ENCODE data around the gene RPRD1B.

RPRD1B gene

DNA sequence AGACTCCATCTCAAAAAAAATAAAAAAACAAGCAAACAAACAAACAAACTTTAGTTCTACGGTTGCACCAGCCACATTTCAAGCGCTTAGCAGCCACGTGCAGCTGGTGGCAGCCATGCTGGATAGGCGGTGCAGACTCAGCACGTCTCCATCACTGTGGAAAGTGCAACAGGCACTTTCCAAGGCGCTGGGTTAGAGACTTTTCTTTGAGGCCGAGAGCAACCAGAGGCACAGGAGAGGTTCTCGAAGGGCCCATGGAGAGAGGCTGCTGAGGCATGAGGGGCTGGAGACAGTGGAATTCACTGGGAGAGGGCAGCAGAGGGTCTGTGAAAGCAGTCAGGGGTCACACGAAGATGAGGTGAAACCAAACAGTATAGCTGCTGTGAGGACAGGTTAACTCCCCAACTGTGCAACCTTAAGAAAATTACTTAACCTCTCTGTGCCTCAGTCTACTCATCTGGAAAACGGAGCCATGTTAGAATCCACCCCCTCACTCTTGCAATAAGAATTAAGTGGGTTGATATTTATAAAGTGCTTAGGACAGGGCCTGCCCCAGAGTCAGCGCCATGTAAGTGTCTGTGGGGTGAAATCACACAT, 104.0 kb downstream of the RPRD1B start:
- no peak for DNase-seq

DNA sequence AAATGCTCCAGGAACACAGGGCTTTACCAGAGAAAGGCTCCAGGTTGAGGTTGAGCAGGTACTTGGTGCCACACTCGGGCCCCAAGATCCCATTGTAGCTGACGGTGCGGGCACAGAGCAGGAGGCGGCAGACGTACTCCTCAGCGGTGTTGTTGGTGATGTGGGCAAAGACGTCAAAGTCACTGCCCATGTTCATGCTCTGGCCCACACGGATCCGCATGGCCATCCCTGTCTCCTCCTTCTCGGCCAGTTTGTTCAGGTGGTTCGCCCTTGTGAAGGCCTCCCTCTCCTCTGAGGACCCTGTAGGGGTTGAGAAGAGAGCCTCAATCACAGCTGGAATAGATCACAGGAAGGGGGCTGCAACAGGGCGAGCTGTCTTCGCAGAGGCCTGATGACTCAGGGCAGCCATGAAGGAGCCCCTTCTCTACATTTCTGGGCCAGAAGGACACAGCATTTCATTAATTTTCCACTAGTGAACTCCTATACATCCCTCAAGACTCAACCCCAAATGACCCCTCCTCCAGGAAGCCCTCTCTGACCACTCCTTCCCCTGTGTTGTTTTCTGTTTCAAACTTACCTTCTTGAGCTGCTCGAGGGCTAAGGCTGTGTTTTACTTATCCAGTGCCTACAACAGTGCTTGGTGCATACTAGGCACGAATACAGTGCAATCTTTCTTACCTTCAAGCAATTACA, 104.7 kb downstream of the RPRD1B start:
- DNase-seq = no peak

DNA sequence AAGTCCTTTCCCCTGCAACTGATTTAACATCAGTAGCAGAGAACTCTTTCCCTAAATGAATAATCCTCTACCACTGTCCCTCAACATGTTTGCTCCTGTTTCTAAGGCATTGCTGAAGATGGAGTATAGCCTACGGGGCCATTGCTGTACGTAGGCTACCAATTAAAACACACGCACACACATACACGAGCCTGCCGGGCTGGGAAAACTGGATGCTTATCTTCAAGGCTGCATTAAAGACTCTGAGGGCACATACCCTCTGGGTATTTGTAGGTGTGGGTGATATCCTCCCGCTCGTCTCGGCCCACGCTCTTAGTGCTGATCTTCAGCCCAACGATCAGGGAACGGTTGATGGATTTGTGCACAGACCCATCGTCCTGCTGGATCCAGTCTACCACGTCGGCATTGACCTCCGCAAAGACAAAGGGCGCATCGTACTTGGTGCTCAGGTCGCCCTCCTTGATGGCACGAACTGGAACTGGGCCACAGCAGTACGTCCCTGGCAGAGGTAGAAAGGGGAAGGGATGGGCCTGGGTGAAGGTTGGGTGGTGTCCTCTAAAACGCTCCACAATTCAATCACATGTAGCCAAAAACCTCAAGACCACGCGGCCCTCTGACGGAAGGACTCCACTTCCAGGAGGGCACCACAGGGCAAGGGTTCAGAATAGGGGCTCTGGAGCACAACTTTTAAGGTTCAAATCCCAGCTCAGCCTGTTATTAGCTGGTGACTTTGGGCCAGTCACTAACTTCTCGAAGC, 105.8 kb downstream of the RPRD1B start:
- DNase-seq = no peak

DNA sequence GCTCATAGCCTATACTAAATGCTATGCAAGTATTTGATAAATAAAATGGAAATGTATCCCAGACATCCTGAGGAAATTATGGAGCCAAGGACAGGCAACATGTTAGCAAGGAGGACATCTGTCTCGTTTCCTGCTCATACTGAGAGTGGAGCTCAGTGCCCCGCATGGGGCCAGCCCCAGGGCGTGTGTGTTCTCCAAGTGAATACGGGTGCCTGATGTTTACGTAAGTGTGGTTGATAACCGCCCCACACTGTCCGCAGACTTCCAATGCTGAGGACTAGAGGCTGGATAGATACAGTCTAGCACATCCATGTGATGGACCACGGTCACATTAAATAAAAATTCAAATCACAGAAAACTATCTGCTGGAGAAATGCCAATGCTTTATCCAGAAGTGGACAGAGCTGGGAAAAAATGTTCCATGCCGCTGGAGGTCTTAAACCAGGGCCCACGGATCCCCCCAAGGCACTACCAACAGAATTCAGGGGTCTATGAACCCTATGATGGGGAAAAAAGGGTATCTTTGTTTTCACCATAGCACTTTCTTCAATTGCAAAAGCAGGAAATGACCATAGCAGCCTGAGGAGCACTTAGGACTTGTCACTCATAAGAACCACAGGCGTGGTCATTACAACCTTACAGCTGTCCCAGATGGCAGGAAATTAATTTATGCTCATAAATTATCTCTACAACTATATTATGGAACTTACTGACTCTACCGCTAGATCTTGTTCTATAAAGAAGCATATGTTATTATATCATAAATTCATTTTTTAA, 106.6 kb downstream of the RPRD1B start:
- DNase-seq = peak; percentile 38

DNA sequence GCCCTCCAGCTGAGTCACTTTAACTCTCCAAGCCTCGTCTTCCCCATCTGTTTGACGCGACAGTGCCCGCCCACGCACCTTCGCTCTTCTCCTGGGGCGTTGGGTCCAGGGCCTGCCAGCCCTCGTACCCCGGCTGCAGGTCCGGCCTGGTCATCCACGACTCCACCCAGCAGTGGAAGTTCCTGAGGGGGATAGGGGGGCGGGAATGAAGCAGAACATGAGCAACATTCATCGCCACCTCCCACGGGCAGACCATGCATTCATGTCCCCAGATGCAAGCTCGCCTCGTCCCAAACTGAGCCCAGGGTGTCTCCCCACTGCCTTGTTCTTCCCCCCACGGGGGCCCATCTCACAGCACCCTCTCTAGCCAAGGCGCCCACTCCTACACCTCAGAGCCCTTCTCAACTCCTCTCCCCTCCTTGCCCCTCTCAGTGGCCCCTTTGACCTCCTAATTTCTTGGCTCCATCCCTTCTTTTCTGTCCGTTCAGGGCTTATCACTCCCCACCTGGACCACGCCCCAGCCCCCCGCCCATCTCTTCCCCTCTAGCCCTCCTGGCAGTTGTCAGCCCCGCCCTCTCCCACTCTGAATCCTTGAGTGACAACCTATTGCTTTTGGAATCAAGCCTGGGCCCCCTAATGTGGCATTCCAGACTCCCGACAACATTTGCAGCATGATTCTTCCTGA, 107.8 kb downstream of the RPRD1B start:
- DNase-seq = no peak
